HG02852 (cell line): Measurements from ENCODE around the gene ATP2A1.
"Not testable (repeated sequence)": the region's sequence is repeated elsewhere in the genome, so short reads cannot be mapped to it uniquely, and the experiment has no call there.

Experiments used
- ATAC-seq: cut with Tn5 transposase; IDR thresholded peaks from one replicate; pipeline ENCODE4 v1.9.1; 2021; ENCODE audit warnings: mild to moderate bottlenecking, moderate library complexity; ENCODE audit not compliant: unreplicated experiment

Gene ATP2A1

GRCh38 chr16:28880589-28880915, 2.3 kb downstream of the ATP2A1 start:
- no peak for ATAC-seq

- ATAC-seq: no peak
These were observed 2.7 kb downstream of the ATP2A1 start for GRCh38 chr16:28880955-28881354.

- not testable (repeated sequence) for ATAC-seq
These were observed 3.3 kb downstream of the ATP2A1 start for GRCh38 chr16:28881565-28881964.

GRCh38 chr16:28882551-28883160, 4.4 kb downstream of the ATP2A1 start:
- no peak for ATAC-seq

GRCh38 chr16:28883221-28883996, 5.1 kb downstream of the ATP2A1 start:
- ATAC-seq: no peak

- ATAC-seq: no peak
These were observed 5.8 kb downstream of the ATP2A1 start for GRCh38 chr16:28884045-28884444.

- no peak for ATAC-seq
These were observed 8.7 kb downstream of the ATP2A1 start for GRCh38 chr16:28886945-28887344.

GRCh38 chr16:28890355-28890754, 12.1 kb downstream of the ATP2A1 start:
- not testable (repeated sequence) for ATAC-seq

- ATAC-seq: no peak
These were observed 13.9 kb downstream of the ATP2A1 start for GRCh38 chr16:28891964-28892890.

GRCh38 chr16:28893291-28893690, 15.0 kb downstream of the ATP2A1 start:
- ATAC-seq: no peak

GRCh38 chr16:28895609-28896008, 17.3 kb downstream of the ATP2A1 start:
- ATAC-seq: no peak

GRCh38 chr16:28897826-28898225, 19.5 kb downstream of the ATP2A1 start:
- no peak for ATAC-seq

GRCh38 chr16:28898266-28898665, 20.0 kb downstream of the ATP2A1 start:
- ATAC-seq: no peak

- ATAC-seq: no peak
These were observed 20.7 kb downstream of the ATP2A1 start for GRCh38 chr16:28898942-28899341.

GRCh38 chr16:28899882-28900590, 21.7 kb downstream of the ATP2A1 start:
- no peak for ATAC-seq

GRCh38 chr16:28900601-28901000, 22.3 kb downstream of the ATP2A1 start:
- no peak for ATAC-seq

- no peak for ATAC-seq
These were observed 23.6 kb downstream of the ATP2A1 start for GRCh38 chr16:28901862-28902261.

GRCh38 chr16:28902909-28903308, 24.6 kb downstream of the ATP2A1 start:
- ATAC-seq: no peak

- ATAC-seq: no peak
These were observed 25.2 kb downstream of the ATP2A1 start for GRCh38 chr16:28903344-28904042.

GRCh38 chr16:28904363-28904762, 26.1 kb downstream of the ATP2A1 start:
- no peak for ATAC-seq
